Measurements from ENCODE around the gene DNAAF5.

DNA sequence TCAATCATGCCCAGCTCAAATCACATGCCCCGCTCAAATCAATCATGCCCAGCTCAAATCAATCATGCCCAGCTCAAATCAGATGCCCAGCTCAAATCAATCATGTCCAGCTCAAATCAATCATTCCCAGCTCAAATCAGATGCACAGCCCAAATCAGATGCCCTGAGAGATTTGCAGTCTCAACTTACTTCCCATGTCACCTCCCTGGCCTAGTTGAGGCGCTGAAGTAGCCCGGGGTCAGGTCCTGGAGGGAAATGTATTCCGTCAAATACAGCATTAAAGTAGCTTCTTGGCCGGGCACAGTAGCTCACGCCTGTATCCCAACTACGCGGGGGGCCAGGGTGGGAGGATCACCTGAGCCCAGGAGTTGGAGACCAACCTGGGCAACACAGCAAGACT is 16.3 kb downstream of the DNAAF5 start:
- TF ChIP-seq RBFOX2 (IDR thresholded peaks at IDR 0.05; ENCODE audit: low read depth, low read length), result no peak
- TF ChIP-seq, protein P1, sequence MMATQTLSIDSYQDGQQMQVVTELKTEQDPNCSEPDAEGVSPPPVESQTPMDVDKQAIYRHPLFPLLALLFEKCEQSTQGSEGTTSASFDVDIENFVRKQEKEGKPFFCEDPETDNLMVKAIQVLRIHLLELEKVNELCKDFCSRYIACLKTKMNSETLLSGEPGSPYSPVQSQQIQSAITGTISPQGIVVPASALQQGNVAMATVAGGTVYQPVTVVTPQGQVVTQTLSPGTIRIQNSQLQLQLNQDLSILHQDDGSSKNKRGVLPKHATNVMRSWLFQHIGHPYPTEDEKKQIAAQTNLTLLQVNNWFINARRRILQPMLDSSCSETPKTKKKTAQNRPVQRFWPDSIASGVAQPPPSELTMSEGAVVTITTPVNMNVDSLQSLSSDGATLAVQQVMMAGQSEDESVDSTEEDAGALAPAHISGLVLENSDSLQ (IDR thresholded peaks at IDR 0.05), result no peak
- TF ChIP-seq ZNF184 (CRISPR knock-in tag; IDR thresholded peaks at IDR 0.05), result no peak
- no peak for TF ChIP-seq KDM5B (IDR thresholded peaks at IDR 0.05; ENCODE audit: insufficient replicate concordance, low read depth, low read length)
- no peak for TF ChIP-seq POLR2AphosphoS2 (IDR thresholded peaks at IDR 0.05; ENCODE audit: low read length)
- TF ChIP-seq, protein P2, sequence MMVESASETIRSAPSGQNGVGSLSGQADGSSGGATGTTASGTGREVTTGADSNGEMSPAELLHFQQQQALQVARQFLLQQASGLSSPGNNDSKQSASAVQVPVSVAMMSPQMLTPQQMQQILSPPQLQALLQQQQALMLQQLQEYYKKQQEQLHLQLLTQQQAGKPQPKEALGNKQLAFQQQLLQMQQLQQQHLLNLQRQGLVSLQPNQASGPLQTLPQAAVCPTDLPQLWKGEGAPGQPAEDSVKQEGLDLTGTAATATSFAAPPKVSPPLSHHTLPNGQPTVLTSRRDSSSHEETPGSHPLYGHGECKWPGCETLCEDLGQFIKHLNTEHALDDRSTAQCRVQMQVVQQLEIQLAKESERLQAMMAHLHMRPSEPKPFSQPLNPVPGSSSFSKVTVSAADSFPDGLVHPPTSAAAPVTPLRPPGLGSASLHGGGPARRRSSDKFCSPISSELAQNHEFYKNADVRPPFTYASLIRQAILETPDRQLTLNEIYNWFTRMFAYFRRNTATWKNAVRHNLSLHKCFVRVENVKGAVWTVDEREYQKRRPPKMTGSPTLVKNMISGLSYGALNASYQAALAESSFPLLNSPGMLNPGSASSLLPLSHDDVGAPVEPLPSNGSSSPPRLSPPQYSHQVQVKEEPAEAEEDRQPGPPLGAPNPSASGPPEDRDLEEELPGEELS (CRISPR knock-in tag; IDR thresholded peaks at IDR 0.05; ENCODE audit: borderline replicate concordance), result no peak
- no peak for TF ChIP-seq BRD9 (IDR thresholded peaks at IDR 0.05; ENCODE audit: low read depth, partially characterized antibody)
- TF ChIP-seq CBX1 (IDR thresholded peaks at IDR 0.05; ENCODE audit: low read depth), result no peak

Measured in K562 (cell line).